ENCODE measurements around the gene PTPRG. TPM values are rescaled to one million over a fixed set of nuclear protein-coding genes. Genes with fewer than 3 reads are reported as not detected.

The PTPRG gene
- total RNA-seq, 1 experiment from 2014 or later = 69.3 TPM

DNA sequence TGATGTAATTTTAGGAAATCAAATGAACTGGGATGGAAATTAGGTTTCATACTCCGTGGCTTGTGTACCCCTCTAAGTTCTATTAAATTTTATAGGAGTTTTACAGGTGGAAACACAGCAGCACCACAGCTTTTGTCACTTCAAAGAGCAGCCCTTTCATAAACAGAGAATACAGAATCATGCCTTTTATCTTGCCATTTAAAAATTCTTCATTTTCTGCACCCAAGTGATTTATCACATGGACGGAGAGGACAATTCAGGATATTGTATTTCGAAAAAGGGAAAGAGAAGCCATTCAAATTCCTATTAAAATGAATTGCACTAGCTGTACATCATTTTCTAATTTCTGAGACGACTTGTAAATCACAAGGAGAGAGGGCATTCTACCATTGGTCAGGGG, 245.4 kb downstream of the PTPRG start:
- Mint-ChIP-seq H3K27me3 (ENCODE audit: low read depth) (no peaks in the 10 kb centered on the region), H3K27ac (no peak overlapping the region; a peak in 1 of 7 replicates), H3K9me3 (no peaks in the 10 kb centered on the region), H3K36me3 (ENCODE audit: insufficient read depth in 1 of 3, low read depth in 3 of 3) (peaks cover 0 to under 1% (median 0%) of the 10 kb centered on the region in 3 experiments; a peak in 1 of 7 replicates), H3K4me1 (peaks cover 56 to 57% of the 10 kb centered on the region in 2 experiments), H3K4me3 (no peak overlapping the region)
- TF ChIP-seq, protein P1, sequence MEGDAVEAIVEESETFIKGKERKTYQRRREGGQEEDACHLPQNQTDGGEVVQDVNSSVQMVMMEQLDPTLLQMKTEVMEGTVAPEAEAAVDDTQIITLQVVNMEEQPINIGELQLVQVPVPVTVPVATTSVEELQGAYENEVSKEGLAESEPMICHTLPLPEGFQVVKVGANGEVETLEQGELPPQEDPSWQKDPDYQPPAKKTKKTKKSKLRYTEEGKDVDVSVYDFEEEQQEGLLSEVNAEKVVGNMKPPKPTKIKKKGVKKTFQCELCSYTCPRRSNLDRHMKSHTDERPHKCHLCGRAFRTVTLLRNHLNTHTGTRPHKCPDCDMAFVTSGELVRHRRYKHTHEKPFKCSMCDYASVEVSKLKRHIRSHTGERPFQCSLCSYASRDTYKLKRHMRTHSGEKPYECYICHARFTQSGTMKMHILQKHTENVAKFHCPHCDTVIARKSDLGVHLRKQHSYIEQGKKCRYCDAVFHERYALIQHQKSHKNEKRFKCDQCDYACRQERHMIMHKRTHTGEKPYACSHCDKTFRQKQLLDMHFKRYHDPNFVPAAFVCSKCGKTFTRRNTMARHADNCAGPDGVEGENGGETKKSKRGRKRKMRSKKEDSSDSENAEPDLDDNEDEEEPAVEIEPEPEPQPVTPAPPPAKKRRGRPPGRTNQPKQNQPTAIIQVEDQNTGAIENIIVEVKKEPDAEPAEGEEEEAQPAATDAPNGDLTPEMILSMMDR (conservative IDR thresholded peaks at IDR 0.05) = no peak
- H2BK5ac ChIP-seq (ENCODE audit: insufficient read length, low read length) = no peak overlapping the region
- H2BK120ac ChIP-seq (ENCODE audit: low read depth, low read length, poor library complexity, severe bottlenecking) = no peak overlapping the region
- no peak overlapping the region for H3K56ac ChIP-seq (ENCODE audit: insufficient read length, low read depth, low read length)
- H2BK20ac ChIP-seq (ENCODE audit: low read depth, low read length, poor library complexity, severe bottlenecking) = no peak overlapping the region
- no CpG with 5 or more reads among the region's 4 CpGs for WGBS (ENCODE audit: extremely low coverage, insufficient read length, low lambda C conversion rate)
- no peak overlapping the region for H3K9ac ChIP-seq (ENCODE audit: extremely low read depth, insufficient read length, low read length)
- no peaks in the 10 kb centered on the region for H3K9me3 ChIP-seq (ENCODE audit: control insufficient read depth, low read depth, low read length)
- H3K4ac ChIP-seq (ENCODE audit: low read depth, low read length) = no peak overlapping the region
- H2BK12ac ChIP-seq (ENCODE audit: insufficient read length, low read depth, low read length) = no peak overlapping the region
- H3K79me2 ChIP-seq (ENCODE audit: insufficient read depth, low read length) = peaks cover 17% of the 10 kb centered on the region; the same call in 1 of the 2 replicates
- no peak for DNase-seq
- H3K18ac ChIP-seq (ENCODE audit: insufficient read length, low read depth, low read length) = no peak overlapping the region
- H3K23me2 ChIP-seq (ENCODE audit: insufficient read length, low read depth, low read length, poor library complexity, severe bottlenecking) = no peaks in the 10 kb centered on the region
- H3K79me1 ChIP-seq (ENCODE audit: insufficient read depth, low read depth, low read length, poor library complexity, severe bottlenecking) = peaks cover 4% of the 10 kb centered on the region
- H4K8ac ChIP-seq (replicated peaks; ENCODE audit: insufficient read length, low read depth, low read length) = no peak overlapping the region
- H2AFZ ChIP-seq (ENCODE audit: low read length) = no peak overlapping the region
- H3T11ph ChIP-seq (ENCODE audit: low read length) = no peak overlapping the region
- no peak overlapping the region for H2BK15ac ChIP-seq (ENCODE audit: low read depth, low read length)
- no peak overlapping the region for H3K23ac ChIP-seq (ENCODE audit: insufficient read length, low read depth, low read length)
- H2AK5ac ChIP-seq (ENCODE audit: insufficient read length, low read length) = no peak overlapping the region
- H3K4me2 ChIP-seq (ENCODE audit: insufficient read depth, insufficient read length, low read length) = no peak overlapping the region
- no peak overlapping the region for H4K5ac ChIP-seq (ENCODE audit: insufficient read length, low read depth, low read length)
- H3K4me1 ChIP-seq (ENCODE audit: insufficient read depth, low read length) = peaks cover 9% of the 10 kb centered on the region; the same call in 1 of the 2 replicates
- no peaks in the 10 kb centered on the region for H3K27me3 ChIP-seq (ENCODE audit: insufficient read depth, low read length)
- H4K20me1 ChIP-seq (ENCODE audit: control insufficient read depth, insufficient read depth, insufficient read length) = no peaks in the 10 kb centered on the region
- no peak overlapping the region for H3K14ac ChIP-seq (ENCODE audit: insufficient read depth, low read length)
- no peak overlapping the region for H4K91ac ChIP-seq (ENCODE audit: insufficient read length, low read depth, low read length)
- H3K27ac ChIP-seq (ENCODE audit: insufficient read length, low read depth, low read length) = no peak overlapping the region
